PC-3 (cell line): ENCODE data around the gene PRRT2. TPM values are rescaled to one million over a fixed set of nuclear protein-coding genes. Genes with fewer than 3 reads are reported as not detected.

ENCODE experiments used
- ATAC-seq: fragments of 200-7000 bp; cut with Tn5 transposase; 2 replicates; pipeline ENCODE4 v1.9.1; 2020; ENCODE audit warnings: mild to moderate bottlenecking, moderate library complexity
- BruUV-seq: library from RNA; stranded (reverse); fragments of 400-500 nt; replicated peaks from 2 replicates; lab custom pipeline; 2021; lab: Mats Ljungman, UMichigan
- CTCF ChIA-PET: fragments of 300-600 bp; sonication (Branson Sonifier 250); formaldehyde crosslinking; loops from one replicate; lab custom pipeline; 2022; ENCODE audit warnings: antibody characterized with exemption; lab: Charles Lee
- POLR2A ChIA-PET: fragments of 300-600 bp; sonication (Branson Sonifier 250); formaldehyde crosslinking; loops from one replicate; lab custom pipeline; 2022; ENCODE audit warnings: antibody characterized with exemption; ENCODE audit not compliant: unreplicated experiment; lab: Charles Lee
- DNase-seq: peaks from one replicate; pipeline ENCODE4 v3.0.0-alpha.2; 2015
- H2AFZ ChIP-seq: fragments of 300-600 bp; sonication (generic); 2 replicates; pipeline ENCODE4 v1.6.0; 2016; ENCODE audit warnings: antibody characterized with exemption, low read length
- H3F3A ChIP-seq: fragments of 300-600 bp; sonication (generic); one replicate; pipeline ENCODE4 v1.6.0; 2017; ENCODE audit warnings: antibody characterized with exemption, low read length, control low read depth, mild to moderate bottlenecking; ENCODE audit not compliant: unreplicated experiment
- H3K27ac ChIP-seq: fragments of 300-600 bp; sonication (generic); 2 replicates; pipeline ENCODE4 v1.5.1; 2016; ENCODE audit warnings: mild to moderate bottlenecking, low read length
- H3K27me3 ChIP-seq: fragments of 300-600 bp; sonication (generic); 2 replicates; pipeline ENCODE4 v1.6.1; 2016; ENCODE audit warnings: low read length, mixed read lengths
- H3K36me3 ChIP-seq: fragments of 300-600 bp; sonication (generic); 2 replicates; pipeline ENCODE4 v1.6.1; 2016; ENCODE audit warnings: low read depth, mixed run types, low read length, mixed read lengths
- H3K4me1 ChIP-seq: fragments of 300-600 bp; sonication (generic); 2 replicates; pipeline ENCODE4 v1.5.1; 2016; ENCODE audit warnings: low read length; ENCODE audit not compliant: insufficient read depth
- H3K4me2 ChIP-seq: fragments of 300-600 bp; sonication (generic); 2 replicates; pipeline ENCODE4 v1.6.0; 2016; ENCODE audit warnings: low read length
- H3K4me3 ChIP-seq: fragments of 300-600 bp; sonication (generic); 2 replicates; pipeline ENCODE4 v1.5.1; 2016; ENCODE audit warnings: mild to moderate bottlenecking, low read length, mixed read lengths
- H3K79me2 ChIP-seq: fragments of 300-600 bp; sonication (generic); 2 replicates; pipeline ENCODE4 v1.6.1; 2017; ENCODE audit warnings: low read length, mixed read lengths
- H3K9ac ChIP-seq: fragments of 300-600 bp; sonication (generic); 2 replicates; pipeline ENCODE4 v1.6.0; 2016; ENCODE audit warnings: mild to moderate bottlenecking, low read length
- H3K9me2 ChIP-seq: fragments of 300-600 bp; sonication (generic); replicated peaks from 2 replicates; pipeline ENCODE4 v1.6.1; 2016; ENCODE audit warnings: mixed run types, low read length, mixed read lengths
- H3K9me3 ChIP-seq: fragments of 300-600 bp; sonication (generic); 2 replicates; pipeline ENCODE4 v1.6.1; 2016; ENCODE audit warnings: low read length, mixed read lengths
- H4K20me1 ChIP-seq: fragments of 300-600 bp; sonication (generic); 2 replicates; pipeline ENCODE4 v1.6.1; 2016; ENCODE audit warnings: low read length, mixed read lengths
- EZH2 ChIP-seq: fragments of 300-600 bp; sonication (generic); IDR thresholded peaks from one replicate; pipeline ENCODE4 v1.6.1; 2017; ENCODE audit warnings: antibody characterized with exemption, mild to moderate bottlenecking, low read length; ENCODE audit not compliant: unreplicated experiment
- EZH2phosphoT487 ChIP-seq: fragments of 300-600 bp; sonication (generic); IDR thresholded peaks from 2 replicates; pipeline ENCODE4 v1.6.1; 2018; ENCODE audit warnings: mild to moderate bottlenecking, antibody characterized with exemption, low read length, borderline replicate concordance
- intact Hi-C: fragments of 100-400 bp; cut with micrococcal nuclease; formaldehyde crosslinking; loops from 2 replicates; pipeline ENCODE4 v1.9.0; 2023
- total RNA-seq: library from RNA; depleted of rRNA; stranded (reverse); fragments of >200 nt; gene quantifications from 2 replicates; pipeline ENCODE4 v1.2.3, GENCODE V29; 2014
- TF ChIP-seq, protein P1 (sequence below): fragments of 300-600 bp; sonication (generic); conservative IDR thresholded peaks from 2 replicates; pipeline ENCODE4 v1.5.1; 2017; ENCODE audit warnings: antibody characterized with exemption, low read depth, mild to moderate bottlenecking, low read length

The PRRT2 gene
- total RNA-seq, 1 experiment from 2014 or later: 0.40 TPM

DNA sequence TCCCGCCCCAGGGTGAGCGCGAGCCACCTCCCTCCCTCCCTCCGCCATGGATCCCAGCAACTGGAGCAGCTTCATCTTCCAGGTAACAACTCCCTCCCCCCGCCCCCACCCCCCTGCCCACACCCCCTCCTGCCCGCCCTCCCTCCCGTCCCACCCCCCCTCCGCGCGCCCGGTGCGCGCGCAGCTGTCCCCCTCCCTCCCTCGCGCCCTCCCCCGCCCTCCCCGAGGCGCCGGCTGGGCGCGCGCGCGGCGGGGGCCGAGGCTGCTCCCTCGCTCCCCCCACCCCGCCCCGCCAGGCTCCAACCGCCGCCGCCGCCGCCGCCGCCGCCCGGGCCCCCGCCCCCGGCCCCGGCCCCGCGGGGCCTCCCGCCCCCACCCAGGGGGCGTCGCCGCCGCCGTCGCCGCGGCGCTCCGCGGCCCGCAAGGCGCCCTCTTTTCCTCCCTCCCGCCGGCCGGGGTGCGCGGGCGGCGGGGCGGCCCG, 5.9 kb upstream of the PRRT2 start, which contains the start of gene MAZ:
MAZ (plus strand) TSS at position 431 of the 481 bp plus-strand sequence. CDS start 173 bp downstream, outside the sequence.
- Histone ChIP-seq H2AFZ (peak within 1 kb of the TSS; percentile 61), H3K9me2 (no peaks in the 10 kb centered on the region), H3K9me3 (no peaks in the 10 kb centered on the region), H3K79me2 (peaks cover 35% of the 10 kb centered on the region), H3K27me3 (no peaks in the 10 kb centered on the region), H3K36me3 (peaks cover 5% of the 10 kb centered on the region; the same call in 1 of the 2 replicates), H3K4me2 (peak within 1 kb of the TSS; percentile 97), H3K4me1 (peaks cover 34% of the 10 kb centered on the region), H3K4me3 (peak within 1 kb of the TSS; percentile 83), H3K9ac (peak within 1 kb of the TSS; percentile 83), H3K27ac (peak within 1 kb of the TSS; percentile 75), H4K20me1 (0 out of 2 replicates have a peak, but pooled peaks cover 6% of the 10 kb centered on the region), H3F3A (no peaks in the 10 kb centered on the region)
- DNase-seq: no peak
- TF ChIP-seq, protein P1, sequence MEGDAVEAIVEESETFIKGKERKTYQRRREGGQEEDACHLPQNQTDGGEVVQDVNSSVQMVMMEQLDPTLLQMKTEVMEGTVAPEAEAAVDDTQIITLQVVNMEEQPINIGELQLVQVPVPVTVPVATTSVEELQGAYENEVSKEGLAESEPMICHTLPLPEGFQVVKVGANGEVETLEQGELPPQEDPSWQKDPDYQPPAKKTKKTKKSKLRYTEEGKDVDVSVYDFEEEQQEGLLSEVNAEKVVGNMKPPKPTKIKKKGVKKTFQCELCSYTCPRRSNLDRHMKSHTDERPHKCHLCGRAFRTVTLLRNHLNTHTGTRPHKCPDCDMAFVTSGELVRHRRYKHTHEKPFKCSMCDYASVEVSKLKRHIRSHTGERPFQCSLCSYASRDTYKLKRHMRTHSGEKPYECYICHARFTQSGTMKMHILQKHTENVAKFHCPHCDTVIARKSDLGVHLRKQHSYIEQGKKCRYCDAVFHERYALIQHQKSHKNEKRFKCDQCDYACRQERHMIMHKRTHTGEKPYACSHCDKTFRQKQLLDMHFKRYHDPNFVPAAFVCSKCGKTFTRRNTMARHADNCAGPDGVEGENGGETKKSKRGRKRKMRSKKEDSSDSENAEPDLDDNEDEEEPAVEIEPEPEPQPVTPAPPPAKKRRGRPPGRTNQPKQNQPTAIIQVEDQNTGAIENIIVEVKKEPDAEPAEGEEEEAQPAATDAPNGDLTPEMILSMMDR: no peak
- TF ChIP-seq EZH2phosphoT487 (no peak), EZH2 (no peak)
- POLR2A ChIA-PET: interaction anchor here (0.5 to 0.6 kb wide), 3 partner anchors 10 to 111 kb away, joined by 3 to 7 read pairs (median 4); no protein-coding TSS in a partner anchor
- BruUV-seq: no TSS peak
- CTCF ChIA-PET: interaction anchor here (1.0 kb wide), 1 partner anchor 106 kb away, joined by 7 read pairs; no protein-coding TSS in a partner anchor
- peak; percentile 7 for ATAC-seq
- intact Hi-C loops: loop anchor here (5.0 kb wide), 1 partner anchor 104 kb away; no protein-coding TSS in a partner anchor

DNA sequence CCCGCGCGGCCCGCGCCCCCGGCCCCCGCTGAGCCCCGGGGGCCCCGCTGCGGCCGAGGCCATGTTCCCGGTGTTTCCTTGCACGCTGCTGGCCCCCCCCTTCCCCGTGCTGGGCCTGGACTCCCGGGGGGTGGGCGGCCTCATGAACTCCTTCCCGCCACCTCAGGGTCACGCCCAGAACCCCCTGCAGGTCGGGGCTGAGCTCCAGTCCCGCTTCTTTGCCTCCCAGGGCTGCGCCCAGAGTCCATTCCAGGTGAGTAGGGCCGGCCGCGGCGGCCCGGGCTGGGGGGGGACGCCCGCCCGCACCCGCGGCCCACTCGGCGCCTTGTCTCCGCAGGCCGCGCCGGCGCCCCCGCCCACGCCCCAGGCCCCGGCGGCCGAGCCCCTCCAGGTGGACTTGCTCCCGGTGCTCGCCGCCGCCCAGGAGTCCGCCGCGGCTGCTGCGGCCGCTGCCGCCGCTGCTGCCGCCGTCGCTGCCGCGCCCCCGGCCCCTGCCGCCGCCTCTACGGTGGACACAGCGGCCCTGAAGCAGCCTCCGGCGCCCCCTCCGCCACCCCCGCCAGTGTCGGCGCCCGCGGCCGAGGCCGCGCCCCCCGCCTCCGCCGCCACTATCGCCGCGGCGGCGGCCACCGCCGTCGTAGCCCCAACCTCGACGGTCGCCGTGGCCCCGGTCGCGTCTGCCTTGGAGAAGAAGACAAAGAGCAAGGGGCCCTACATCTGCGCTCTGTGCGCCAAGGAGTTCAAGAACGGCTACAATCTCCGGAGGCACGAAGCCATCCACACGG, 5.2 kb upstream of the PRRT2 start:
- TF ChIP-seq, protein P1: no peak
- TF ChIP-seq EZH2 (no peak), EZH2phosphoT487 (no peak)
- peak overlapping the region; percentile 73 for H3K27ac ChIP-seq
- ChIA-PET CTCF (interaction anchor here (0.6 to 1.2 kb wide), 3 partner anchors 9 to 107 kb away, joined by 3 to 9 read pairs (median 7); partner anchors contain the start of gene PAGR1), POLR2A (interaction anchor here (0.6 kb wide), 2 partner anchors 18 to 110 kb away, joined by 3 to 7 read pairs; no protein-coding TSS in a partner anchor)
- H3K27me3 ChIP-seq: no peaks in the 10 kb centered on the region
- H3K36me3 ChIP-seq: no peaks in the 10 kb centered on the region; the same call in 1 of the 2 replicates
- H3K4me3 ChIP-seq: peak overlapping the region; percentile 83
- H3K79me2 ChIP-seq: peaks cover 35% of the 10 kb centered on the region
- DNase-seq (peak; percentile 50), ATAC-seq (no peak)
- 0 out of 2 replicates have a peak, but pooled peaks cover 6% of the 10 kb centered on the region for H4K20me1 ChIP-seq
- no peaks in the 10 kb centered on the region for H3F3A ChIP-seq
- no peaks in the 10 kb centered on the region for H3K9me3 ChIP-seq
- peaks cover 39% of the 10 kb centered on the region for H3K4me1 ChIP-seq
- H2AFZ ChIP-seq: peak overlapping the region; percentile 61; the same call in 1 of the 2 replicates
- intact Hi-C loops: loop anchor here (5.0 kb wide), 1 partner anchor 105 kb away; no protein-coding TSS in a partner anchor
- BruUV-seq: no TSS peak
- H3K4me2 ChIP-seq: peak overlapping the region; percentile 97
- no peaks in the 10 kb centered on the region for H3K9me2 ChIP-seq
- H3K9ac ChIP-seq: peak overlapping the region; percentile 83
